K562 (cell line): ENCODE measurements around the gene SKA3. TPM values are rescaled to one million over a fixed set of nuclear protein-coding genes. Genes with fewer than 3 reads are reported as not detected.

ENCODE experiments used
- ATAC-seq: fragments of 200-7000 bp; cut with Tn5 transposase; 3 replicates; pipeline ENCODE4 v1.9.1; 2020; ENCODE audit warnings: moderate library complexity
- BruUV-seq: library from RNA; stranded (reverse); fragments of 400-500 nt; replicated peaks from 2 replicates; lab custom pipeline; 2021; lab: Mats Ljungman, UMichigan
- CTCF ChIA-PET: fragments of 300-600 bp; formaldehyde crosslinking; extraction: SDS; loops from one replicate; lab custom pipeline; 2021; ENCODE audit warnings: low intra/inter-chr PET ratio; lab: Yijun Ruan, JAX
- POLR2A ChIA-PET: fragments of 300-600, 350-650 bp; sonication (Branson Sonifier 250); formaldehyde crosslinking; extraction: SDS; loops from one replicate; lab custom pipeline; 2021; ENCODE audit warnings: antibody characterized with exemption, inconsistent platforms; lab: Yijun Ruan, JAX
- DNase-seq, 4 experiments: peaks; one replicate each; pipeline versions ENCODE4 v3.0.0 to v3.0.0-alpha.2; 2011 to 2018; ENCODE audit warnings: low spot score in 3 of 4, mixed read lengths in 3 of 4; ENCODE audit errors: extremely low read depth in 1 of 4
- FAIRE-seq: peaks from 2 replicates; lab custom pipeline; 2011; peaks lifted over from hg19 to GRCh38; lab: Jason Lieb, UNC
- H2AFZ ChIP-seq: 2 replicates; pipeline ENCODE4 v1.6.0; 2011; ENCODE audit warnings: low read depth, low read length, control low read depth, inconsistent platforms
- H3K27ac ChIP-seq: fragments of 200-600 bp; 3 replicates; pipeline ENCODE4 v1.8.0; 2011; ENCODE audit warnings: low read depth, mild to moderate bottlenecking, control low read depth, inconsistent platforms, low read length, moderate library complexity, mixed read lengths; ENCODE audit errors: extremely low read depth
- H3K27me3 ChIP-seq, 2 experiments: fragments of 300-600 bp in 1 of 2; 2 replicates in 1 of 2; 3 replicates in 1 of 2; pipeline versions ENCODE4 v1.6.0 to v1.8.0; 2011; ENCODE audit warnings: inconsistent platforms in 2 of 2, low read length in 2 of 2, mild to moderate bottlenecking in 1 of 2, mixed read lengths in 1 of 2, moderate library complexity in 1 of 2; ENCODE audit not compliant: control insufficient read depth in 2 of 2, insufficient read depth in 2 of 2
- H3K36me3 ChIP-seq: fragments of 300-600 bp; 3 replicates; pipeline ENCODE4 v1.8.0; 2011; ENCODE audit warnings: mild to moderate bottlenecking, low read length, inconsistent platforms; ENCODE audit not compliant: control insufficient read depth, insufficient read depth
- H3K4me1 ChIP-seq, 2 experiments: fragments of 200-600 bp in 1 of 2; replicated peaks in 1 of 2; 2 replicates in 1 of 2; 3 replicates in 1 of 2; pipeline versions ENCODE4 v1.5.1 to v1.8.0; 2011; ENCODE audit warnings: inconsistent platforms in 2 of 2, low read length in 2 of 2, mild to moderate bottlenecking in 1 of 2, mixed read lengths in 1 of 2, moderate library complexity in 1 of 2; ENCODE audit not compliant: control insufficient read depth in 2 of 2, insufficient read depth in 2 of 2
- H3K4me2 ChIP-seq: 2 replicates; pipeline ENCODE4 v1.6.1; 2011; ENCODE audit warnings: low read length, control low read depth, inconsistent platforms, mixed read lengths; ENCODE audit not compliant: insufficient read depth
- H3K4me3 ChIP-seq: fragments of 200-600 bp; sonication (generic), shearing (Covaris generic); 2 replicates; pipeline ENCODE4 v1.5.1; 2016; ENCODE audit warnings: control low read depth, inconsistent platforms
- H3K79me2 ChIP-seq: fragments of 200-600 bp; 3 replicates; pipeline ENCODE4 v1.8.0; 2011; ENCODE audit warnings: low read length, inconsistent platforms; ENCODE audit not compliant: control insufficient read depth, insufficient read depth
- H3K9ac ChIP-seq, 2 experiments: 2 replicates each; pipeline versions ENCODE4 v1.6.0 to v1.6.1; 2011; ENCODE audit warnings: low read depth in 2 of 2, low read length in 2 of 2, control low read depth in 1 of 2, inconsistent platforms in 1 of 2, mild to moderate bottlenecking in 1 of 2, mixed read lengths in 1 of 2; ENCODE audit not compliant: insufficient read depth in 1 of 2
- H3K9me1 ChIP-seq: one replicate; pipeline ENCODE4 v1.6.0; 2011; ENCODE audit warnings: inconsistent platforms, mild to moderate bottlenecking, low read length, moderate library complexity; ENCODE audit not compliant: control insufficient read depth, insufficient read depth
- H3K9me3 ChIP-seq: replicated peaks from 2 replicates; pipeline ENCODE4 v1.5.1; 2011; ENCODE audit warnings: low read depth, low read length, inconsistent platforms; ENCODE audit not compliant: control insufficient read depth, insufficient read depth
- H4K20me1 ChIP-seq: replicated peaks from 2 replicates; pipeline ENCODE4 v1.6.1; 2011; ENCODE audit warnings: low read length, inconsistent platforms, mixed read lengths; ENCODE audit not compliant: control insufficient read depth, insufficient read depth
- BCL6 ChIP-seq: fragments of 250-450 bp; sonication (Bioruptor Pico); IDR thresholded peaks from 2 replicates; pipeline ENCODE4 v1.4.0; 2020
- CBFA2T2 ChIP-seq: fragments of 450-650 bp; conservative IDR thresholded peaks from 2 replicates; pipeline ENCODE4 v1.6.1; 2017; ENCODE audit warnings: mild to moderate bottlenecking
- CCAR2 ChIP-seq: fragments of 200-400 bp; formaldehyde crosslinking; IDR thresholded peaks from 2 replicates; pipeline ENCODE4 v1.6.1; 2017; ENCODE audit warnings: mild to moderate bottlenecking, low read depth, low read length
- CHCHD3 ChIP-seq: fragments of 250-450 bp; sonication (Bioruptor Pico); IDR thresholded peaks from 2 replicates; pipeline ENCODE4 v2.1.2; 2022; ENCODE audit warnings: mild to moderate bottlenecking
- CTBP1 ChIP-seq: fragments of 450-650 bp; IDR thresholded peaks from 2 replicates; pipeline ENCODE4 v1.6.1; 2016; ENCODE audit warnings: borderline replicate concordance
- ELF2 ChIP-seq: fragments of 250-450 bp; sonication (Bioruptor Pico); IDR thresholded peaks from 2 replicates; pipeline ENCODE4 v1.5.0; 2021; ENCODE audit warnings: mild to moderate bottlenecking
- GTF2F1 ChIP-seq: IDR thresholded peaks from 2 replicates; pipeline ENCODE4 v1.6.1; 2011; ENCODE audit warnings: low read depth, low read length, improper control_type of control experiment
- HDAC6 ChIP-seq: IDR thresholded peaks from 2 replicates; pipeline ENCODE4 v1.6.1; 2012; ENCODE audit warnings: low read depth, mild to moderate bottlenecking, control low read depth, inconsistent platforms, low read length, moderate library complexity
- HSF4 ChIP-seq: fragments of 250-450 bp; sonication (Bioruptor Pico); IDR thresholded peaks from 2 replicates; pipeline ENCODE4 v2.1.2; 2022; ENCODE audit warnings: mild to moderate bottlenecking, moderate library complexity, borderline replicate concordance
- KDM2B ChIP-seq: fragments of 250-450 bp; sonication (Bioruptor Pico); IDR thresholded peaks from 2 replicates; pipeline ENCODE4 v1.8.0; 2021; ENCODE audit warnings: mild to moderate bottlenecking, moderate library complexity
- MAFF ChIP-seq: IDR thresholded peaks from 2 replicates; pipeline ENCODE4 v1.6.1; 2012; ENCODE audit warnings: low read length, improper control_type of control experiment
- PHB2 ChIP-seq: fragments of 450-650 bp; IDR thresholded peaks from 2 replicates; pipeline ENCODE4 v1.6.1; 2017; ENCODE audit warnings: low read depth
- PPARD ChIP-seq: fragments of 250-450 bp; sonication (Bioruptor Pico); IDR thresholded peaks from 2 replicates; pipeline ENCODE4 v1.8.0; 2022; ENCODE audit warnings: inconsistent platforms, mild to moderate bottlenecking, moderate library complexity
- XRCC3 ChIP-seq: fragments of 450-650 bp; IDR thresholded peaks from 2 replicates; pipeline ENCODE4 v1.6.1; 2017; ENCODE audit warnings: mild to moderate bottlenecking, moderate library complexity
- ZC3H4 ChIP-seq: sonication (generic); formaldehyde crosslinking; IDR thresholded peaks from 2 replicates; pipeline ENCODE4 v1.9.0; 2021; ENCODE audit warnings: missing genetic modification reagents, borderline replicate concordance
- ZNF23 ChIP-seq: fragments of 250-450 bp; sonication (Bioruptor Pico); IDR thresholded peaks from 2 replicates; pipeline ENCODE4 v1.4.0; 2020; ENCODE audit warnings: mild to moderate bottlenecking
- ZNF436 ChIP-seq: fragments of 250-450, 450-650 bp; sonication (Bioruptor Pico); formaldehyde crosslinking; IDR thresholded peaks from 2 replicates; pipeline ENCODE4 v1.7.0; 2020; ENCODE audit warnings: mild to moderate bottlenecking
- WGBS: fragments of 100-300 bp; shearing (Covaris generic); methylation state at CpG from one replicate; pipeline ENCODE4 v1.1.6; 2016; ENCODE audit warnings: low coverage, mixed read lengths; ENCODE audit not compliant: insufficient coverage; ENCODE audit errors: missing lambda C conversion rate; 5-methylcytosine and 5-hydroxymethylcytosine counted together
- in situ Hi-C: fragments of 300-500 bp; cut with MboI; formaldehyde crosslinking; loops from 4 replicates; pipeline ENCODE4 v1.15.0; 2018; ENCODE audit warnings: inconsistent platforms, mixed read lengths
- intact Hi-C: fragments of 100-400 bp; cut with micrococcal nuclease; formaldehyde crosslinking; loops from 2 replicates; pipeline ENCODE4 v1.14.2; 2022
- polyA plus RNA-seq, 8 experiments: library from polyadenylated mRNA; depleted of rRNA in 4 of 8; stranded (reverse) in 5 of 8; unstranded in 3 of 8; fragments of >200 nt; fragmentation: Nextera tagmentation in 2 of 8; fragmentation: Illumina TruSeq in 1 of 8; extraction: Ambion mirVana in 2 of 8; extraction: Trizol in 1 of 8; gene quantifications; 2 replicates each; pipeline versions ENCODE4 v1.2.1 to v1.2.3, GENCODE V29; 2011 to 2014; ENCODE audit warnings: inconsistent platforms in 1 of 8, missing spikeins in 1 of 8
- total RNA-seq, 7 experiments: library from RNA; depleted of rRNA in 6 of 7; stranded (reverse); fragments of >200 nt in 6 of 7; fragmentation: Illumina TruSeq in 2 of 7; extraction: Trizol in 2 of 7; gene quantifications; 2 replicates each; pipeline versions ENCODE4 v1.2.1 to v1.2.3, GENCODE V29; 2011 to 2021; ENCODE audit warnings: low replicate concordance in 1 of 7
- TF ChIP-seq, protein P1 (sequence below): fragments of 450-650 bp; formaldehyde crosslinking; conservative IDR thresholded peaks from 2 replicates; pipeline ENCODE4 v1.4.0; 2022; ENCODE audit warnings: mild to moderate bottlenecking, missing genetic modification characterization
- TF ChIP-seq, protein P2 (sequence below): fragments of 250-450 bp; sonication (Bioruptor Pico); IDR thresholded peaks from 2 replicates; pipeline ENCODE4 v1.5.0; 2021

SKA3 gene
- total and polyA plus RNA-seq, 9 of the 15 experiments (the other 6 are each of a cell fraction or from before 2014, with no cell fraction given): 17.0 to 53.3 (median 29.9) TPM

DNA sequence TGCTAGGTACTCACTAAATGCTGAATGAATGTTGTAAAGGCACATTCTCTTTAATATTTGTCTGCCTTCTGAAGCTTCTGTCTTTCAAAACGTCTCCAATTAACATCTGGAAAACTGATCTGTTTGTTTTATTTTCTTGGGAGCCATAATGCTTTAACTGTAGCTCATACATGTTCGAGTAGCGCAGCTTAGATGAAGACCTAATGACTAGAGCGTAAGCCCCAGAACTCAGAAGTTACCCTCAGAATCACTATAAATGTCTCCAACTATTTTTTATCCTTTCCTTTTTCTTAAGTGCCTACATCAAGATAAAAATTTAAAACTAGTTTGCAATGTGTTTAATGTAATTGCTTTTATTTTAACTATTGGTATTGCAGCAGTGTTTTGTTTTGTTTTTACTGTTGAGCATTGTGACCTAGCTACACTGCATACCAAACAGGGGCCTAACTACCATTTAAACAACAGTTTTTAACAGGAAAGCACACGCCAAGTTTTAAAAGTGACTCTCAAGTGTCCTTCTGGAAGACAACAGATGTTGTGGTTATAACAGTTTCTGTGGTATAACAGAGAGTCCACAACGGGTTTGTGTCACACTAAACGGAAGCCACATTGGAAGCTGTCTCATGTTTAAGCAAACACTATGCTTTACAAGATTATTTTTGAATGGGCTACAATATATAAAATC lies 42.1 kb upstream of the SKA3 start:
- no peak for FAIRE-seq
- no peak for DNase-seq

DNA sequence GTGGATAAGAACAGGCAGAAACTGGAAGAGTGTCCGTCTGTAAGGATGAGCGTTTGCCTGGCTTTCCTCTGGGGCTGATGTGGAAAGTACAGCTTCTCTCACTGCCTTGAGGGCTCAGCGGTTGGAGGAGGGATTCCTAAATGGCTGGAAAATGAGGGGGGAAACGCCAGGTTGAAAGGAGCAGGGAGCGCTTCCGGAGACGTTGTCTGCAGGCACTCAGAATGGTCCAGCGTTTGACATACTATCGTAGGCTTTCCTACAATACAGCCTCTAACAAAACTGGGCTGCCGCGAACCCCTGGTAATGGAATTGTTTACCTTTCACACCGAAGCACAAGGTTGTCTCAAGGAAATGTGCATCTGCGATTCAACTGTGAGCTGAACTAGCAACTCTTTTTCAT lies 40.0 kb upstream of the SKA3 start:
- Histone ChIP-seq H3K9me1 (no peaks in the 10 kb centered on the region), H4K20me1 (no peaks in the 10 kb centered on the region), H2AFZ (no peak overlapping the region), H3K27me3 (peaks cover 0 to 3% of the 10 kb centered on the region in 2 experiments; a peak in 1 of 5 replicates), H3K9ac (no peak overlapping the region), H3K79me2 (no peaks in the 10 kb centered on the region), H3K9me3 (no peaks in the 10 kb centered on the region), H3K4me3 (no peak overlapping the region), H3K4me2 (no peak overlapping the region), H3K4me1 (no peaks in the 10 kb centered on the region), H3K27ac (no peak overlapping the region), H3K36me3 (no peaks in the 10 kb centered on the region)
- in situ Hi-C loops: no loop called here
- no TSS peak for BruUV-seq
- intact Hi-C loops: no loop called here
- POLR2A ChIA-PET: no interaction called here
- no peak for ATAC-seq
- 3% methylated on average over 13 of the region's 13 CpGs for WGBS
- no peak for DNase-seq
- FAIRE-seq: no peak
- CTCF ChIA-PET: no interaction called here
- TF ChIP-seq MAFF (no peak), CTBP1 (no peak), BCL6 (CRISPR knock-in tag) (no peak), ZNF23 (CRISPR knock-in tag) (no peak), KDM2B (no peak), ZC3H4 (no peak), HSF4 (no peak), PPARD (CRISPR knock-in tag) (no peak), ZNF436 (CRISPR knock-in tag) (no peak), ELF2 (no peak), CBFA2T2 (no peak), CCAR2 (no peak)
- TF ChIP-seq, protein P1, sequence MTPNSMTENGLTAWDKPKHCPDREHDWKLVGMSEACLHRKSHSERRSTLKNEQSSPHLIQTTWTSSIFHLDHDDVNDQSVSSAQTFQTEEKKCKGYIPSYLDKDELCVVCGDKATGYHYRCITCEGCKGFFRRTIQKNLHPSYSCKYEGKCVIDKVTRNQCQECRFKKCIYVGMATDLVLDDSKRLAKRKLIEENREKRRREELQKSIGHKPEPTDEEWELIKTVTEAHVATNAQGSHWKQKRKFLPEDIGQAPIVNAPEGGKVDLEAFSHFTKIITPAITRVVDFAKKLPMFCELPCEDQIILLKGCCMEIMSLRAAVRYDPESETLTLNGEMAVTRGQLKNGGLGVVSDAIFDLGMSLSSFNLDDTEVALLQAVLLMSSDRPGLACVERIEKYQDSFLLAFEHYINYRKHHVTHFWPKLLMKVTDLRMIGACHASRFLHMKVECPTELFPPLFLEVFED (CRISPR knock-in tag): no peak

More for the DNA sequence above, 42.1 kb upstream of the SKA3 start:
- no TSS peak for BruUV-seq
- H3K36me3 ChIP-seq: no peaks in the 10 kb centered on the region
- H3K27me3 ChIP-seq: peaks cover 0 to 3% of the 10 kb centered on the region in 2 experiments; a peak in 1 of 5 replicates
- H3K9me1 ChIP-seq: no peaks in the 10 kb centered on the region
- ChIA-PET CTCF (no interaction called here), POLR2A (interaction anchor here (0.6 to 1.8 kb wide), 2 partner anchors 14 to 1438 kb away, joined by 3 to 5 read pairs; no protein-coding TSS in a partner anchor)
- intact Hi-C loops: no loop called here
- H3K79me2 ChIP-seq: no peaks in the 10 kb centered on the region
- no peak for TF ChIP-seq XRCC3
- no peak for TF ChIP-seq HDAC6
- TF ChIP-seq PHB2: no peak
- no peak for TF ChIP-seq GTF2F1
- TF ChIP-seq, protein P2, sequence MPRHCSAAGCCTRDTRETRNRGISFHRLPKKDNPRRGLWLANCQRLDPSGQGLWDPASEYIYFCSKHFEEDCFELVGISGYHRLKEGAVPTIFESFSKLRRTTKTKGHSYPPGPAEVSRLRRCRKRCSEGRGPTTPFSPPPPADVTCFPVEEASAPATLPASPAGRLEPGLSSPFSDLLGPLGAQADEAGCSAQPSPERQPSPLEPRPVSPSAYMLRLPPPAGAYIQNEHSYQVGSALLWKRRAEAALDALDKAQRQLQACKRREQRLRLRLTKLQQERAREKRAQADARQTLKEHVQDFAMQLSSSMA (CRISPR knock-in tag): no peak
- no peak for TF ChIP-seq CHCHD3
- H3K4me2 ChIP-seq: no peak overlapping the region
- in situ Hi-C loops: no loop called here
- H3K27ac ChIP-seq: no peak overlapping the region
- ATAC-seq: no peak
- WGBS: 5% methylated on average over 7 of the region's 7 CpGs
- no peaks in the 10 kb centered on the region for H3K9me3 ChIP-seq
- no peaks in the 10 kb centered on the region for H3K4me1 ChIP-seq
- no peak overlapping the region for H2AFZ ChIP-seq
- no peak overlapping the region for H3K4me3 ChIP-seq
- H4K20me1 ChIP-seq: no peaks in the 10 kb centered on the region
- H3K9ac ChIP-seq: no peak overlapping the region
